Suprapubic skin (tissue), 4 donors: Measurements from ENCODE around the gene ALDH7A1. TPM values are rescaled to one million over a fixed set of nuclear protein-coding genes. Genes with fewer than 3 reads are reported as not detected.

ENCODE experiments used
- DNase-seq, 2 donors: peaks; one replicate each; pipeline ENCODE4 v3.0.0-alpha.2; 2019; ENCODE audit warnings: low spot score in 2 of 2
- H3K27ac ChIP-seq: fragments of 200-600 bp; sonication (generic); one replicate; pipeline ENCODE4 v1.5.1; 2019
- H3K27me3 ChIP-seq: fragments of 200-600 bp; sonication (generic); one replicate; pipeline ENCODE4 v1.5.1; 2019
- H3K36me3 ChIP-seq: fragments of 200-600 bp; sonication (generic); one replicate; pipeline ENCODE4 v1.5.1; 2019
- H3K4me1 ChIP-seq: fragments of 200-600 bp; sonication (generic); one replicate; pipeline ENCODE4 v1.5.1; 2019
- H3K4me3 ChIP-seq: fragments of 200-600 bp; sonication (generic); one replicate; pipeline ENCODE4 v1.5.1; 2019; ENCODE audit warnings: mild to moderate bottlenecking
- H3K9me3 ChIP-seq: fragments of 200-600 bp; sonication (generic); one replicate; pipeline ENCODE4 v1.5.1; 2019
- EP300 ChIP-seq: sonication (generic); formaldehyde crosslinking; IDR thresholded peaks from one replicate; pipeline ENCODE4 v1.6.1; 2017; ENCODE audit warnings: antibody characterized with exemption
- POLR2A ChIP-seq, 2 donors: fragments of 450-650 bp; IDR thresholded peaks; one replicate each; pipeline ENCODE4 v1.6.1; 2017; ENCODE audit warnings: antibody characterized with exemption in 2 of 2, mild to moderate bottlenecking in 2 of 2, moderate library complexity in 2 of 2
- POLR2AphosphoS5 ChIP-seq, 3 donors: sonication (generic); formaldehyde crosslinking; IDR thresholded peaks; one replicate each; pipeline ENCODE4 v1.6.1; 2017; ENCODE audit warnings: antibody characterized with exemption in 3 of 3
- WGBS: methylation state at CpG from one replicate; pipeline ENCODE4 v1.1.5; 2018; 5-methylcytosine and 5-hydroxymethylcytosine counted together
- total RNA-seq, 4 donors: library from RNA; depleted of rRNA; stranded (reverse); fragments of >200 nt; gene quantifications; one replicate each; pipeline ENCODE4 v1.1.0, GENCODE V29; 2016
- TF ChIP-seq, protein P1 (sequence below), 2 donors: fragments of 200-600 bp in 1 of 2; fragments of 450-650 bp in 1 of 2; sonication (generic) in 1 of 2; IDR thresholded peaks; one replicate each; pipeline ENCODE4 v1.5.1; 2016 to 2019; ENCODE audit warnings: antibody characterized with exemption in 2 of 2, mild to moderate bottlenecking in 1 of 2, moderate library complexity in 1 of 2

ALDH7A1 gene
- total RNA-seq, 4 donors from 2014 or later = 28.5 to 71.2 (median 43.5) TPM

DNA sequence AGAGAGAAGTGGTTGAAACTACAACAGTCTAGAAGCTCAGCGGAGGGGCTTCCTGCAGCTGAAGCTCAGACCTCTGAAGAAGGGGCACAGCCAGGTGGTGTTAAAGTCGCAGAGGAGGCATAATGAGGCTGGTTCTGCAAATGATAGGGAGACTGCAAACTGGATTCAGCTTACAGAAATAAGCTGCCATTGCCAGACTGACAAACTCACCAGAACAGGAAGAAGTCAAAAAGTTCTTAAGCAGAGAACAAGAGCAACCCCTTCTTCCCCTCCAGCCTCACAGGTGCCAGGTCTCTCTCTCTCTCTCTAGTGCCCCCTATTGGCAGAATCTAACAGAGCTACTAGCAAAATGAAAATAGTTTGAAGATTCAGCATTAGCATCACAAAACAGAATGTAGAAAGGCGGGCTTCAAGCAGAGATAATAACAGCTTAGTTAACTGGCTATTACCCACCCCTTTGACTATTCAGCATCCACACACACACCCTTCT is 95.1 kb downstream of the ALDH7A1 start:
- 97% methylated on average over 3 of the region's 3 CpGs for WGBS
- peaks cover 12% of the 10 kb centered on the region for H3K4me1 ChIP-seq
- no peaks in the 10 kb centered on the region for H3K36me3 ChIP-seq
- DNase-seq = no peak
- no peak overlapping the region for H3K4me3 ChIP-seq
- TF ChIP-seq, protein P1, sequence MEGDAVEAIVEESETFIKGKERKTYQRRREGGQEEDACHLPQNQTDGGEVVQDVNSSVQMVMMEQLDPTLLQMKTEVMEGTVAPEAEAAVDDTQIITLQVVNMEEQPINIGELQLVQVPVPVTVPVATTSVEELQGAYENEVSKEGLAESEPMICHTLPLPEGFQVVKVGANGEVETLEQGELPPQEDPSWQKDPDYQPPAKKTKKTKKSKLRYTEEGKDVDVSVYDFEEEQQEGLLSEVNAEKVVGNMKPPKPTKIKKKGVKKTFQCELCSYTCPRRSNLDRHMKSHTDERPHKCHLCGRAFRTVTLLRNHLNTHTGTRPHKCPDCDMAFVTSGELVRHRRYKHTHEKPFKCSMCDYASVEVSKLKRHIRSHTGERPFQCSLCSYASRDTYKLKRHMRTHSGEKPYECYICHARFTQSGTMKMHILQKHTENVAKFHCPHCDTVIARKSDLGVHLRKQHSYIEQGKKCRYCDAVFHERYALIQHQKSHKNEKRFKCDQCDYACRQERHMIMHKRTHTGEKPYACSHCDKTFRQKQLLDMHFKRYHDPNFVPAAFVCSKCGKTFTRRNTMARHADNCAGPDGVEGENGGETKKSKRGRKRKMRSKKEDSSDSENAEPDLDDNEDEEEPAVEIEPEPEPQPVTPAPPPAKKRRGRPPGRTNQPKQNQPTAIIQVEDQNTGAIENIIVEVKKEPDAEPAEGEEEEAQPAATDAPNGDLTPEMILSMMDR (IDR thresholded peaks at IDR 0.05) = no peak
- TF ChIP-seq EP300 (no peak), POLR2A (IDR thresholded peaks at IDR 0.05) (no peak), POLR2AphosphoS5 (IDR thresholded peaks at IDR 0.05) (no peak)
- H3K27ac ChIP-seq = no peak overlapping the region
- no peaks in the 10 kb centered on the region for H3K27me3 ChIP-seq
- H3K9me3 ChIP-seq = no peaks in the 10 kb centered on the region

GRCh38 chr5:126499278-126499677 is 95.7 kb downstream of the ALDH7A1 start:
- WGBS = 49% methylated on average over 2 of the region's 2 CpGs

GRCh38 chr5:126497506-126497905 is 97.5 kb downstream of the ALDH7A1 start:
- 92% methylated on average over 5 of the region's 5 CpGs for WGBS
- TF ChIP-seq, protein P1 (IDR thresholded peaks at IDR 0.05) = no peak
- TF ChIP-seq POLR2A (IDR thresholded peaks at IDR 0.05) (no peak), POLR2AphosphoS5 (IDR thresholded peaks at IDR 0.05) (no peak), EP300 (no peak)
- no peak for DNase-seq

More at GRCh38 chr5:126499278-126499677, 95.7 kb downstream of the ALDH7A1 start:
- Histone ChIP-seq H3K27me3 (no peaks in the 10 kb centered on the region), H3K9me3 (no peaks in the 10 kb centered on the region), H3K36me3 (peaks cover 4% of the 10 kb centered on the region), H3K27ac (no peak overlapping the region), H3K4me1 (peaks cover 8% of the 10 kb centered on the region), H3K4me3 (no peak overlapping the region)
- no peak for DNase-seq
- TF ChIP-seq, protein P1 (IDR thresholded peaks at IDR 0.05) = no peak
- TF ChIP-seq POLR2A (IDR thresholded peaks at IDR 0.05) (no peak), EP300 (no peak), POLR2AphosphoS5 (IDR thresholded peaks at IDR 0.05) (no peak)

GRCh38 chr5:126494393-126494792 is 100.6 kb downstream of the ALDH7A1 start:
- H3K27ac ChIP-seq = no peak overlapping the region

More at GRCh38 chr5:126497506-126497905, 97.5 kb downstream of the ALDH7A1 start:
- H3K4me1 ChIP-seq = no peaks in the 10 kb centered on the region
- no peak overlapping the region for H3K4me3 ChIP-seq
- H3K36me3 ChIP-seq = peaks cover 5% of the 10 kb centered on the region
- no peak overlapping the region for H3K27ac ChIP-seq
- H3K9me3 ChIP-seq = no peaks in the 10 kb centered on the region
- no peaks in the 10 kb centered on the region for H3K27me3 ChIP-seq

DNA sequence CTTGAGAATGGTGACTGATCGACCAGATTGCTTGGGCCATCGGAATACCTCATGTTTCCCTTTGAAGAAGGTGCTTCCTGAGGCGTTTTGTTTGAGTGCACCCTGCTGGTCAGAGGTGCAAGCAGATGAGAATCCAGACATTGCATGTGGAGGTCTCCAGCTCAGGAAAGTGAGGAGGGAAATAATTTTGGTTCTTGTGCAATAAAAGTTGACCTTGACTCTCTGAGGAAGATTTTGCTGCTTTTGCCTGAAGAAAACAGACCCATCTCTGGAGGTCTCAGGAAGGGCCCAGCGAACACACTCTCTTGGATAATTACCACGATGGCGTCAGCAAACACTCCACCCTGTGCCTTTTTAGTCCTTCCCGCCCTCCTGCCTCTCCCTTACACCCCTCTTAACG is 102.1 kb downstream of the ALDH7A1 start:
- DNase-seq = no peak
- no peak overlapping the region for H3K4me3 ChIP-seq
- H3K4me1 ChIP-seq = peaks cover 27% of the 10 kb centered on the region
- 82% methylated on average over 8 of the region's 8 CpGs for WGBS
- no peaks in the 10 kb centered on the region for H3K27me3 ChIP-seq
- peaks cover 33% of the 10 kb centered on the region for H3K36me3 ChIP-seq
- no peaks in the 10 kb centered on the region for H3K9me3 ChIP-seq
- no peak overlapping the region for H3K27ac ChIP-seq
- TF ChIP-seq POLR2AphosphoS5 (IDR thresholded peaks at IDR 0.05) (no peak), EP300 (no peak), POLR2A (IDR thresholded peaks at IDR 0.05) (no peak)
- TF ChIP-seq, protein P1 (IDR thresholded peaks at IDR 0.05) = no peak

More at GRCh38 chr5:126494393-126494792, 100.6 kb downstream of the ALDH7A1 start:
- no peak for DNase-seq
- TF ChIP-seq EP300 = no peak
- TF ChIP-seq, protein P1 (IDR thresholded peaks at IDR 0.05) = no peak
- TF ChIP-seq POLR2AphosphoS5 (IDR thresholded peaks at IDR 0.05) = no peak
- TF ChIP-seq POLR2A (IDR thresholded peaks at IDR 0.05) = no peak
- WGBS = 94% methylated on average over 3 of the region's 3 CpGs
- Histone ChIP-seq H3K4me1 (peaks cover 19% of the 10 kb centered on the region), H3K27me3 (no peaks in the 10 kb centered on the region), H3K36me3 (peaks cover 23% of the 10 kb centered on the region), H3K4me3 (no peak overlapping the region), H3K9me3 (no peaks in the 10 kb centered on the region)
